Stimulated activated CD8-positive, alpha-beta memory T cell treated with anti-CD3 and anti-CD28 coated beads, Interleukin-12 subunit alpha, Interleukin-12 subunit beta, amount 100 ng/mL, for 24 hours (primary cell): ENCODE measurements around the gene NCS1.

ENCODE experiments used
- DNase-seq: peaks from one replicate; pipeline ENCODE4 v3.0.0-alpha.2; 2020; ENCODE audit errors: extremely low read depth

NCS1 gene

GRCh38 chr9:130213911-130214761, 41.9 kb downstream of the NCS1 start:
- no peak for DNase-seq

GRCh38 chr9:130214776-130215340, 42.7 kb downstream of the NCS1 start:
- DNase-seq, result no peak

- DNase-seq, result no peak
These were observed 43.3 kb downstream of the NCS1 start for GRCh38 chr9:130215341-130216119.

GRCh38 chr9:130217838-130218237, 45.6 kb downstream of the NCS1 start:
- DNase-seq, result no peak

- no peak for DNase-seq
These were observed 47.5 kb downstream of the NCS1 start for GRCh38 chr9:130219661-130220096.

GRCh38 chr9:130220352-130220751, 48.1 kb downstream of the NCS1 start:
- no peak for DNase-seq

- DNase-seq, result no peak
These were observed 50.6 kb downstream of the NCS1 start for GRCh38 chr9:130222833-130223232.

GRCh38 chr9:130225071-130225470, 52.9 kb downstream of the NCS1 start:
- no peak for DNase-seq

- DNase-seq, result no peak
These were observed 53.4 kb downstream of the NCS1 start for GRCh38 chr9:130225586-130225985.

- DNase-seq, result no peak
These were observed 53.9 kb downstream of the NCS1 start for GRCh38 chr9:130226112-130226511.

- no peak for DNase-seq
These were observed 55.6 kb downstream of the NCS1 start for GRCh38 chr9:130227833-130228232.

- DNase-seq, result no peak
These were observed 57.6 kb downstream of the NCS1 start for GRCh38 chr9:130229759-130230158.

- no peak for DNase-seq
These were observed 58.4 kb downstream of the NCS1 start for GRCh38 chr9:130230631-130231030.

GRCh38 chr9:130232899-130233586, 60.8 kb downstream of the NCS1 start:
- DNase-seq, result no peak

GRCh38 chr9:130233587-130233945, 61.4 kb downstream of the NCS1 start:
- DNase-seq, result no peak

- no peak for DNase-seq
These were observed 62.4 kb downstream of the NCS1 start for GRCh38 chr9:130234340-130235260.

- DNase-seq, result peak; percentile 33
These were observed 63.6 kb downstream of the NCS1 start for GRCh38 chr9:130235558-130236435.

GRCh38 chr9:130236436-130236985, 64.3 kb downstream of the NCS1 start:
- DNase-seq, result no peak

GRCh38 chr9:130237076-130237475, 64.9 kb downstream of the NCS1 start:
- no peak for DNase-seq
